Stimulated activated effector memory CD8-positive, alpha-beta T cell treated with anti-CD3 and anti-CD28 coated beads, Interleukin-12 subunit alpha, Interleukin-12 subunit beta, amount 100 ng/mL, for 72 hours (primary cell): ENCODE measurements around the gene YDJC.
"Not testable (repeated sequence)": the region's sequence is repeated elsewhere in the genome, so short reads cannot be mapped to it uniquely, and the experiment has no call there.

Experiments used
- ATAC-seq: fragments of 150-1000 bp; cut with Tn5 transposase; 2 replicates; pipeline ENCODE4 v1.10.0; 2021
- DNase-seq, 2 donors: peaks; one replicate each; pipeline ENCODE4 v3.0.0; 2021 to 2022; ENCODE audit warnings: low spot score in 2 of 2
- H3K27ac Mint-ChIP-seq: one replicate; pipeline ENCODE4 v1.8.0; 2022; ENCODE audit warnings: mild to moderate bottlenecking, mixed read lengths
- H3K36me3 Mint-ChIP-seq: one replicate; pipeline ENCODE4 v1.8.0; 2022; ENCODE audit warnings: mild to moderate bottlenecking, mixed read lengths
- H3K4me1 Mint-ChIP-seq: one replicate; pipeline ENCODE4 v1.8.0; 2022; ENCODE audit warnings: mixed read lengths
- H3K4me3 Mint-ChIP-seq: one replicate; pipeline ENCODE4 v1.8.0; 2022; ENCODE audit warnings: mild to moderate bottlenecking, mixed read lengths
- H3K9me3 Mint-ChIP-seq: one replicate; pipeline ENCODE4 v1.8.0; 2022; ENCODE audit warnings: mixed read lengths

The YDJC gene

GRCh38 chr22:21659864-21660525 is 30.2 kb upstream of the YDJC start:
- peaks cover 15% of the 10 kb centered on the region for H3K4me1 Mint-ChIP-seq
- ATAC-seq (no peak), DNase-seq (no peak)
- H3K9me3 Mint-ChIP-seq, result no peaks in the 10 kb centered on the region
- no peaks in the 10 kb centered on the region for H3K36me3 Mint-ChIP-seq
- no peak overlapping the region for H3K27ac Mint-ChIP-seq
- no peak overlapping the region for H3K4me3 Mint-ChIP-seq

- peaks cover 19% of the 10 kb centered on the region for H3K4me1 Mint-ChIP-seq
- H3K27ac Mint-ChIP-seq, result peak overlapping the region; percentile 15
- H3K4me3 Mint-ChIP-seq, result peak overlapping the region; percentile 72
- ATAC-seq, result peak; percentile 94
- no peaks in the 10 kb centered on the region for H3K9me3 Mint-ChIP-seq
- H3K36me3 Mint-ChIP-seq, result no peaks in the 10 kb centered on the region
- peak; percentile 74 to 89 for DNase-seq
Measured at GRCh38 chr22:21657360-21658032, 27.7 kb upstream of the YDJC start.

DNA sequence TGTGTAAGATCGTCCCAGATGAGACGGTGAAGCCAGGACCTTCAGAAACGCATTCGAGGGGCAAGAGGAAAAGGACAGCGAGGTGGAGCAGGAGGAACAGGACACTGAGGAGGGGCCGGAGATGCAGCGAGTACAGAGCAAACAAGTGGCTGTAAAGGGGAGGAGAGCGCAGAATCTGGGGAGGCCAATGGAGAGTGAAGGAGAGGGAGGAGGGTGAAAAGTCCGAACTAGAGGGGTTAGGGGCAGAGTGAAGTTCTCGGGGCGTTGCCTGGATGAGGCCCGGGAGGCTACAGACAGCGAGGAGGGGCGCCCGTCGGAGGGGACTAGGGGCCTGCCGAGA is 27.2 kb upstream of the YDJC start:
- Mint-ChIP-seq H3K4me3 (peak overlapping the region; percentile 72), H3K27ac (peak overlapping the region; percentile 15)
- DNase-seq, result no peak

DNA sequence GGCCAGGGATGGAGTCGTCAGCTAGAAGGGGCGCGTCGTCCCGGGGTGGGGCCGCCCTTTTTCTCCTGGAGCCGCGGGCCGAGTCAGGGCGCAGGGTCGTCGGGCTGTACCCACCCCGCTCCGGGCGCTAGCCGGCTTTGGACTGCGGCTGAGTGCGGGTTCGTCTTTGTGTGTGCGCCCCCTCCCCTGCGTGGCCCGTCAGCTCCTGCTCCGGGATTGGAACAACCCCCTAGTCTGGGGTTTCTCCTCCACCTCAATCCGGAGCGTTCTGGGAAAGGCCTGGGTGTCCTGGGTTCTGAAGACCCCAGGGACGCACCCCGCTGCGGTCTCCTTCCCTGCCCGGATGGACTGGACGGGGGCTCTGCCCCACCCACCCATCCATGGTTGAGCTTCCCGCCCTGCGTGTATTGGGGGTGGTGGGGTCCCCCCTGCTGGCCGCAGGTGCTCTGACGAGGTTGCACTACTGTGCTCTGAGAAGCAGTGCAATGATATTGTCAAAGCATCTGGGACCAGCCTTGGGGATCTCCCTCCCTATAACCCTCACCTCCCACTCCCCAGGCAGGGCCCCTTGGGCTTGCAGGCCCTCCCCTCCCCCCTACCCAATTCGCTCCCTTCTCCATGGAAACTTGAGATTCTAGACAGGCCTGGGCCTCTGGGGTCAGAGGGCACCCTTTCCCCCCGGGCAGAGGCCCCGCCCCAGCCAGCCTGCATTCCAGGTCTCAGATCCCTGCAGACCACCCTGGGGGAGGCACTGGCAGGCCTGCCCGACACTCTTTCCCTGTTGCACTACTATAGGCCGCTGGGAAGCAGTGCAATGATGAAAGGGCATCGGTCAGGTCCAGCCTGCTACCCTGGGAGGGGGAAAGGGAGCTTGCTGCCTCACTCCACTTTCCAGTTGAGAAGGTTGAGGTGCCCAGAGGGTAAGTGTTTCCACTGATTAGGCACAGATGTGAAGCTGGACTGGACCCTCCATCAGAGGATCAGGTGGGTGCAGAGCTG is 23.0 kb upstream of the YDJC start:
- Mint-ChIP-seq H3K4me1 (peaks cover 33% of the 10 kb centered on the region), H3K9me3 (no peaks in the 10 kb centered on the region), H3K36me3 (peaks cover 18% of the 10 kb centered on the region), H3K27ac (peak overlapping the region; percentile 90), H3K4me3 (peak overlapping the region; percentile 89)
- DNase-seq, result no peak
- no peak for ATAC-seq

More for the DNA sequence above, 27.2 kb upstream of the YDJC start:
- Mint-ChIP-seq H3K4me1 (peaks cover 19% of the 10 kb centered on the region), H3K36me3 (no peaks in the 10 kb centered on the region), H3K9me3 (no peaks in the 10 kb centered on the region)
- no peak for ATAC-seq

- Mint-ChIP-seq H3K9me3 (no peaks in the 10 kb centered on the region), H3K36me3 (peaks cover 23% of the 10 kb centered on the region), H3K27ac (peak overlapping the region; percentile 90), H3K4me3 (peak overlapping the region; percentile 89), H3K4me1 (peaks cover 31% of the 10 kb centered on the region)
- DNase-seq (peak; percentile 76 to 92), ATAC-seq (peak; percentile 98)
Measured at GRCh38 chr22:21652010-21652546, 22.3 kb upstream of the YDJC start.

DNA sequence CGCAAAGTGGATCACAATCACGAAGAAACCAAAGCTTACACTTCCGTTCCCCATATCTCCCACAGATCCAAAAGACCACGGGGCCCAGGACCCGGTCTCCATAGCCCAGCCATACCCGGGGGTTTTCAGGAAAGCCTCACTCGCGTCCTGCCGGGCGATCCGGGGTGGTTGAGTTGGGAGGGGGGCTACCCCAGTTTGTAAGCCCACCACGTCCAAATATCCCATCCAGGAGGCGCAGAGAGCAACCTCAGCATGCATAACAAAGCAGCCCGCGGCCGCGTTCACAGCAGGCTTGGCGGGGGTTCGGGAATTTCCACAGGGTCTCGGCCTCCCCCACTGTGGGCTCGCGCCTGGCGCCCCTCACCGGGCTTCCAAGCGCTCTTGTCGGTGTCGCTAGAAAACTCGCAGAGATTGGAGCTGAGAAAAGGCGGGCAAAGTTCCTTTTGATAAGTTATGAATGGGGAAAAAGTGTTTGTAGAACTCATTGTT is 21.7 kb upstream of the YDJC start:
- Mint-ChIP-seq H3K4me3 (peak overlapping the region; percentile 89), H3K4me1 (peaks cover 30% of the 10 kb centered on the region), H3K36me3 (peaks cover 28% of the 10 kb centered on the region), H3K9me3 (no peaks in the 10 kb centered on the region), H3K27ac (peak overlapping the region; percentile 90)
- DNase-seq, result no peak
- peak; percentile 39 for ATAC-seq

- Mint-ChIP-seq H3K36me3 (peaks cover 34% of the 10 kb centered on the region), H3K4me3 (peak overlapping the region; percentile 89), H3K27ac (peak overlapping the region; percentile 90), H3K4me1 (peaks cover 29% of the 10 kb centered on the region), H3K9me3 (no peaks in the 10 kb centered on the region)
- DNase-seq (no peak), ATAC-seq (peak; percentile 4)
Measured at GRCh38 chr22:21650823-21651520, 21.1 kb upstream of the YDJC start.

- Mint-ChIP-seq H3K9me3 (no peaks in the 10 kb centered on the region), H3K27ac (no peak overlapping the region), H3K4me3 (peak overlapping the region; percentile 89), H3K36me3 (peaks cover 41% of the 10 kb centered on the region), H3K4me1 (peaks cover 29% of the 10 kb centered on the region)
- no peak for ATAC-seq
- DNase-seq, result no peak
Measured at GRCh38 chr22:21650280-21650679, 20.5 kb upstream of the YDJC start.

DNA sequence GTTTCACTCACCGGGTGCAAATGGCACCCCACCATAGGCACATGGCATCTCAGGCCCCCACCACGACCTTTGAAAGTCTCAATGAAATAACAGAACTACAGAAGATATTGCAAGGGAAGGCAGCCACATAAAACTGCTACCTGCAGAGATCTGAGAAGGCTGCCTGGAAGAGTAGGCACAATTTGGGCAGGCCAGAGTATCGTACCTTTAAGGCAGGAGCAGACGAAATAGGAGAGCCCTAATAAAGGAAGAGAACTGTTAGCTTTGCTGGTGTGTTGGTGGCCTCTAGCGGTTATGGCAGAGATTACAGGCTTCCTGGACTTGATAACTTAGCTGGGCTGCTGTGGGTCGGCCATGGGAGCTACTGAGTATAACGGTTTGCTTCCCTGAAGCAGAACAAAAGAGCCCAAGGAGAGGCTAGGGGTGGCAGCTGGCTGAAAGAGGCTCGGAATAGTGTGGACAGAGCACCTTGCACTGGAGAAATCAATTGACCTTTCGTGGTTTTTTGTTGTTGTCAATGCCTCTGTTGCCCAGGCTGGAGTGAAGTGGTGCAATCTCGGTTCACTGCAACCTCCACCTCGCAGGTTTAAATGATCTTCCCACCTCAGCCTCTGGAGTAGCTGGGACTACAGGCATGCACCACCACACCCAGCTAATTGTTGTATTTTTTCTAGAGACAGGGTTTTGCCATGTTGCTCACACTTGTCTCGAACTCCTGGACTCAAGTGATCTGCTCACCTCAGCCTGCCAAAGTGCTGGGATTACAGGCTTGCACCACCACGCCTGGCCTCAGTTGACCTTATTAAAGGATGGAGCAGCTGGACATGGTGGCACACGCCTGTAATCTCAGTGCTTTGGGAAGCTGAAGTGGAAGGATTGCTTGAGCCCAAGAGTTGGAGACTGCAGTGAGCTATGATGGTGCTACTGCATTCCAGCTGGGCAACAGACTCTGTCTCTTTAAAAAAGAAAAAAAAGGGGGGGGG is 17.1 kb upstream of the YDJC start:
- Mint-ChIP-seq H3K27ac (no peak overlapping the region), H3K9me3 (no peaks in the 10 kb centered on the region), H3K4me3 (no peak overlapping the region), H3K36me3 (peaks cover 73% of the 10 kb centered on the region), H3K4me1 (peaks cover 41% of the 10 kb centered on the region)
- peak; percentile 29 for ATAC-seq
- peak; percentile 49 to 84 for DNase-seq

GRCh38 chr22:21645513-21645912 is 15.7 kb upstream of the YDJC start:
- H3K4me1 Mint-ChIP-seq, result peaks cover 33% of the 10 kb centered on the region

DNA sequence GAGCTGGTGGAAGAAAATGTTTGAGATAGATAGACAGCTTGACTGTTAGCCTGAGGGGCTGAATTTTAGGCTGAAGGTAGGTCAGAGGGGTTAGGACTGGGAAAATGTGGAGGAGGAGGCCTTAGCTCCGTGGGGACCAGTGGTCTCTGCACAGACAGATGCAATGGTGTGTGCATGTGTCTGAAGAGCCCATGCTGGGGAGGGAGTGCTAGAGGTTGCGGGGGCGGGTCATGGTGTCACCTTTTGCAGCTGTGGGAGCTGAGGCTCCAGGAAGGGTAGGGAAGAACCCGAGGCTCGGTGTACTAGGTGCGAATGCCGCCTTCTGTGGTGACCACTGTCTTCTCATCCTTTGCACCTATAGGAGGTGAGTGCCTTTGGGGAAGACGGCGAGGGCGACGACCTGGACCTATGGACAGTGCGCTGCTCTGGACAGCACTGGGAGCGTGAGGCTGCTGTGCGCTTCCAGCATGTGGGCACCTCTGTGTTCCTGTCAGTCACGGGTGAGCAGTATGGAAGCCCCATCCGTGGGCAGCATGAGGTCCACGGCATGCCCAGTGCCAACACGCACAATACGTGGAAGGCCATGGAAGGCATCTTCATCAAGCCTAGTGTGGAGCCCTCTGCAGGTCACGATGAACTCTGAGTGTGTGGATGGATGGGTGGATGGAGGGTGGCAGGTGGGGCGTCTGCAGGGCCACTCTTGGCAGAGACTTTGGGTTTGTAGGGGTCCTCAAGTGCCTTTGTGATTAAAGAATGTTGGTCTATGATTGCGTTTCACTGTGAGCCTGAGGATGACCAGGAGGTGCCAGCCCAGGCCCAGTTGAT is 13.9 kb upstream of the YDJC start:
- peak overlapping the region; percentile 90 for H3K4me3 Mint-ChIP-seq
- H3K36me3 Mint-ChIP-seq, result peaks cover 65% of the 10 kb centered on the region
- ATAC-seq, result no peak
- no peak for DNase-seq
- H3K4me1 Mint-ChIP-seq, result peaks cover 31% of the 10 kb centered on the region
- no peaks in the 10 kb centered on the region for H3K9me3 Mint-ChIP-seq
- H3K27ac Mint-ChIP-seq, result peak overlapping the region; percentile 96

More at GRCh38 chr22:21645513-21645912, 15.7 kb upstream of the YDJC start:
- H3K27ac Mint-ChIP-seq, H3K9me3 Mint-ChIP-seq, ATAC-seq, H3K4me3 Mint-ChIP-seq, DNase-seq: not testable (repeated sequence)
- H3K36me3 Mint-ChIP-seq, result peaks cover 75% of the 10 kb centered on the region

GRCh38 chr22:21642584-21643448 is 13.0 kb upstream of the YDJC start:
- DNase-seq (peak; percentile 50 to 84), ATAC-seq (peak; percentile 17)
- H3K36me3 Mint-ChIP-seq, result peaks cover 58% of the 10 kb centered on the region

More at GRCh38 chr22:21642584-21643448, 13.0 kb upstream of the YDJC start:
- H3K4me1 Mint-ChIP-seq, result peaks cover 31% of the 10 kb centered on the region
- peak overlapping the region; percentile 96 for H3K27ac Mint-ChIP-seq
- H3K9me3 Mint-ChIP-seq, result no peaks in the 10 kb centered on the region
- H3K4me3 Mint-ChIP-seq, result peak overlapping the region; percentile 90
